IMR-90 (cell line): ENCODE measurements around the gene TMEM200A.

Experiments
- CEBPB ChIP-seq: IDR thresholded peaks from 2 replicates; pipeline ENCODE4 v1.6.1; 2012; ENCODE audit warnings: low read depth, low read length, improper control_type of control experiment
- CHD1 ChIP-seq: IDR thresholded peaks from 2 replicates; pipeline ENCODE4 v1.6.1; 2012; ENCODE audit warnings: low read depth, low read length, improper control_type of control experiment
- MAZ ChIP-seq: IDR thresholded peaks from 2 replicates; pipeline ENCODE4 v1.6.1; 2012; ENCODE audit warnings: low read depth, mild to moderate bottlenecking, low read length, improper control_type of control experiment, moderate library complexity, borderline replicate concordance
- MXI1 ChIP-seq: IDR thresholded peaks from 2 replicates; pipeline ENCODE4 v1.6.1; 2012; ENCODE audit warnings: low read depth, mild to moderate bottlenecking, low read length, moderate library complexity, borderline replicate concordance
- POLR2A ChIP-seq: IDR thresholded peaks from 2 replicates; pipeline ENCODE4 v1.6.1; 2012; ENCODE audit warnings: mild to moderate bottlenecking, low read depth, low read length
- USF2 ChIP-seq: fragments of 150-350 bp; IDR thresholded peaks from 2 replicates; pipeline ENCODE4 v1.6.1; 2017; ENCODE audit warnings: mild to moderate bottlenecking, antibody characterized with exemption, low read length, low read depth
- TF ChIP-seq, protein P1 (sequence below): conservative IDR thresholded peaks from 2 replicates; pipeline ENCODE4 v1.5.1; 2012; ENCODE audit warnings: mild to moderate bottlenecking, low read depth, low read length, improper control_type of control experiment
- TF ChIP-seq, protein P2 (sequence below): fragments of 150-350 bp; IDR thresholded peaks from 2 replicates; pipeline ENCODE4 v1.6.1; 2016; ENCODE audit warnings: low read depth, mild to moderate bottlenecking, low read length, moderate library complexity, borderline replicate concordance

DNA sequence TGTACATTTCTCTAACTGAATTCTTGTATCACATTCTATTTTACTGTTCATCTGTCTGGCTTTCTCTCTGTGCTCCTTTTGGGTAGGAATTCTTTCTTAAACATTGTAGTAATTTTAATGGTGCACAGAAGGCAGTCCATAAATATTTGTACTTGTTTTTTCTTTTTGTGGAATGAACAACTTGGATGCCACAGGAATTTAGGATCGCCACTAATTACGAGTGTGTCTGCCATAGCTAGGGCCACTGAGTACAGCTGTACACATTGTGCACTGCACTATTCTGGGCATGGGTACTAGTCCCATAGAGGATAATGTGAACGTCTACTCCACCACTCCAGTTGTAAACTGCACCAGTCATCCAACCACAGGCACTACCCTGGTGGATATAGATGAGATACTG is 39.3 kb upstream of the TMEM200A start:
- TF ChIP-seq, protein P1, sequence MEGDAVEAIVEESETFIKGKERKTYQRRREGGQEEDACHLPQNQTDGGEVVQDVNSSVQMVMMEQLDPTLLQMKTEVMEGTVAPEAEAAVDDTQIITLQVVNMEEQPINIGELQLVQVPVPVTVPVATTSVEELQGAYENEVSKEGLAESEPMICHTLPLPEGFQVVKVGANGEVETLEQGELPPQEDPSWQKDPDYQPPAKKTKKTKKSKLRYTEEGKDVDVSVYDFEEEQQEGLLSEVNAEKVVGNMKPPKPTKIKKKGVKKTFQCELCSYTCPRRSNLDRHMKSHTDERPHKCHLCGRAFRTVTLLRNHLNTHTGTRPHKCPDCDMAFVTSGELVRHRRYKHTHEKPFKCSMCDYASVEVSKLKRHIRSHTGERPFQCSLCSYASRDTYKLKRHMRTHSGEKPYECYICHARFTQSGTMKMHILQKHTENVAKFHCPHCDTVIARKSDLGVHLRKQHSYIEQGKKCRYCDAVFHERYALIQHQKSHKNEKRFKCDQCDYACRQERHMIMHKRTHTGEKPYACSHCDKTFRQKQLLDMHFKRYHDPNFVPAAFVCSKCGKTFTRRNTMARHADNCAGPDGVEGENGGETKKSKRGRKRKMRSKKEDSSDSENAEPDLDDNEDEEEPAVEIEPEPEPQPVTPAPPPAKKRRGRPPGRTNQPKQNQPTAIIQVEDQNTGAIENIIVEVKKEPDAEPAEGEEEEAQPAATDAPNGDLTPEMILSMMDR = no peak
- TF ChIP-seq MAZ (no peak), MXI1 (no peak), POLR2A (no peak), CEBPB (no peak), CHD1 (no peak), USF2 (no peak)
- TF ChIP-seq, protein P2, sequence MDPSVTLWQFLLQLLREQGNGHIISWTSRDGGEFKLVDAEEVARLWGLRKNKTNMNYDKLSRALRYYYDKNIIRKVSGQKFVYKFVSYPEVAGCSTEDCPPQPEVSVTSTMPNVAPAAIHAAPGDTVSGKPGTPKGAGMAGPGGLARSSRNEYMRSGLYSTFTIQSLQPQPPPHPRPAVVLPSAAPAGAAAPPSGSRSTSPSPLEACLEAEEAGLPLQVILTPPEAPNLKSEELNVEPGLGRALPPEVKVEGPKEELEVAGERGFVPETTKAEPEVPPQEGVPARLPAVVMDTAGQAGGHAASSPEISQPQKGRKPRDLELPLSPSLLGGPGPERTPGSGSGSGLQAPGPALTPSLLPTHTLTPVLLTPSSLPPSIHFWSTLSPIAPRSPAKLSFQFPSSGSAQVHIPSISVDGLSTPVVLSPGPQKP = no peak
